HG02885 (cell line): ENCODE data around the gene CDK5RAP2.

Experiments
- ATAC-seq: cut with Tn5 transposase; IDR thresholded peaks from one replicate; pipeline ENCODE4 v1.9.1; 2021; ENCODE audit warnings: mild to moderate bottlenecking; ENCODE audit not compliant: unreplicated experiment, poor library complexity

The CDK5RAP2 gene

GRCh38 chr9:120593250-120593954 lies 13.4 kb upstream of the CDK5RAP2 start:
- ATAC-seq = no peak

- no peak for ATAC-seq
Observed at GRCh38 chr9:120592210-120592609, 12.2 kb upstream of the CDK5RAP2 start.

- no peak for ATAC-seq
Observed at GRCh38 chr9:120587328-120587727, 7.4 kb upstream of the CDK5RAP2 start.

- ATAC-seq = no peak
Observed at GRCh38 chr9:120583958-120584369, 4.0 kb upstream of the CDK5RAP2 start.

GRCh38 chr9:120579139-120580050 lies 572 bp downstream of the CDK5RAP2 start:
- peak; percentile 46 for ATAC-seq

- ATAC-seq = no peak
Observed at GRCh38 chr9:120574473-120574872, 5.5 kb downstream of the CDK5RAP2 start.

GRCh38 chr9:120572472-120572871 lies 7.5 kb downstream of the CDK5RAP2 start:
- ATAC-seq = no peak

- no peak for ATAC-seq
Observed at GRCh38 chr9:120571443-120572257, 8.3 kb downstream of the CDK5RAP2 start.

GRCh38 chr9:120570296-120570695 lies 9.7 kb downstream of the CDK5RAP2 start:
- ATAC-seq = no peak

GRCh38 chr9:120569556-120569955 lies 10.4 kb downstream of the CDK5RAP2 start:
- no peak for ATAC-seq

GRCh38 chr9:120568816-120569215 lies 11.2 kb downstream of the CDK5RAP2 start:
- no peak for ATAC-seq

- no peak for ATAC-seq
Observed at GRCh38 chr9:120567874-120568273, 12.1 kb downstream of the CDK5RAP2 start.

GRCh38 chr9:120567081-120567480 lies 12.9 kb downstream of the CDK5RAP2 start:
- no peak for ATAC-seq

GRCh38 chr9:120564589-120564988 lies 15.4 kb downstream of the CDK5RAP2 start:
- no peak for ATAC-seq

- ATAC-seq = no peak
Observed at GRCh38 chr9:120562861-120563443, 17.0 kb downstream of the CDK5RAP2 start.

- no peak for ATAC-seq
Observed at GRCh38 chr9:120561709-120562108, 18.3 kb downstream of the CDK5RAP2 start.

- ATAC-seq = no peak
Observed at GRCh38 chr9:120559546-120559945, 20.4 kb downstream of the CDK5RAP2 start.

GRCh38 chr9:120558454-120558853 lies 21.5 kb downstream of the CDK5RAP2 start:
- ATAC-seq = no peak

- ATAC-seq = no peak
Observed at GRCh38 chr9:120557205-120557604, 22.8 kb downstream of the CDK5RAP2 start.

GRCh38 chr9:120556775-120557174 lies 23.2 kb downstream of the CDK5RAP2 start:
- ATAC-seq = no peak
